H1 (cell line): Measurements from ENCODE around the gene DENND6B. TPM values are rescaled to one million over a fixed set of nuclear protein-coding genes. Genes with fewer than 3 reads are reported as not detected.

Experiments used
- CTBP2 ChIP-seq: IDR thresholded peaks from 2 replicates; pipeline ENCODE4 v1.7.0; 2011; ENCODE audit warnings: borderline replicate concordance, mild to moderate bottlenecking, moderate library complexity, mixed read lengths, low read length; ENCODE audit not compliant: insufficient read depth, insufficient read length
- polyA plus RNA-seq, 7 experiments: library from polyadenylated mRNA; depleted of rRNA in 3 of 7; stranded (reverse) in 5 of 7; unstranded in 2 of 7; fragments of >200 nt in 5 of 7; fragments of 200-250 nt in 2 of 7; gene quantifications; 1 replicate in 5 of 7; 2 replicates in 1 of 7; 4 replicates in 1 of 7; pipeline versions ENCODE4 v1.2.1 to v1.2.3, GENCODE V29; 2011 to 2013; ENCODE audit warnings: missing spikeins in 2 of 7, mixed read lengths in 2 of 7
- total RNA-seq: library from RNA; stranded (reverse); fragmentation: NEBNext Ultra II Directional; extraction: Animal tissue kit (Norgen Biotek cat#: 25700); gene quantifications from 2 replicates; pipeline ENCODE4 v1.2.1, GENCODE V29; 2021

DENND6B gene
- total and polyA plus RNA-seq, 2 of the 8 experiments (the other 6 are each of a cell fraction or from before 2014, with no cell fraction given) = 1.1 to 1.9 TPM

GRCh38 chr22:50314081-50314454, 12.7 kb downstream of the DENND6B start (continued):
- TF ChIP-seq CTBP2 = no peak
- TF ChIP-seq, all 59 proteins: peak for 0
